Gastroesophageal sphincter (tissue), 4 donors: Measurements from ENCODE around the gene RGS10. TPM values are rescaled to one million over a fixed set of nuclear protein-coding genes. Genes with fewer than 3 reads are reported as not detected.

ENCODE experiments used
- ATAC-seq: fragments of 150-250 bp; one replicate; pipeline ENCODE4 v1.9.1; 2016; ENCODE audit warnings: mild to moderate bottlenecking, moderate library complexity
- H3K27ac ChIP-seq, 4 donors: fragments of 200-600 bp; sonication (generic) in 3 of 4; 1 replicate in 3 of 4; 2 replicates in 1 of 4; pipeline ENCODE4 v1.5.1; 2016 to 2019
- H3K27me3 ChIP-seq: fragments of 200-600 bp; sonication (generic); one replicate; pipeline ENCODE4 v1.5.1; 2019
- H3K36me3 ChIP-seq, 2 donors: fragments of 200-600 bp; sonication (generic); one replicate each; pipeline ENCODE4 v1.5.1; 2019; ENCODE audit warnings: control low read depth in 1 of 2
- H3K4me1 ChIP-seq, 3 donors: fragments of 200-600 bp; sonication (generic); 1 replicate in 2 of 3; 2 replicates in 1 of 3; pipeline ENCODE4 v1.5.1; 2016 to 2019; ENCODE audit warnings: control low read depth in 2 of 3
- H3K4me3 ChIP-seq, 2 donors: fragments of 200-600 bp; sonication (generic); one replicate each; pipeline ENCODE4 v1.5.1; 2019; ENCODE audit warnings: mild to moderate bottlenecking in 1 of 2, moderate library complexity in 1 of 2
- H3K9me3 ChIP-seq, 3 donors: fragments of 200-600 bp; sonication (generic); one replicate each; pipeline ENCODE4 v1.5.1; 2017 to 2019; ENCODE audit warnings: control low read depth in 2 of 3
- CTCF ChIP-seq, 4 experiments: fragments of 200-600 bp in 2 of 4; fragments of 450-650 bp in 2 of 4; sonication (generic) in 1 of 4; IDR thresholded peaks; one replicate each; pipeline ENCODE4 v1.5.1; 2017 to 2019; ENCODE audit warnings: antibody characterized with exemption in 4 of 4, mild to moderate bottlenecking in 2 of 4, moderate library complexity in 2 of 4
- EP300 ChIP-seq: sonication (generic); formaldehyde crosslinking; IDR thresholded peaks from one replicate; pipeline ENCODE4 v1.6.1; 2017; ENCODE audit warnings: antibody characterized with exemption, mild to moderate bottlenecking
- POLR2A ChIP-seq, 2 donors: fragments of 450-650 bp; IDR thresholded peaks; one replicate each; pipeline ENCODE4 v1.6.1; 2017; ENCODE audit warnings: antibody characterized with exemption in 2 of 2, mild to moderate bottlenecking in 2 of 2, moderate library complexity in 1 of 2
- POLR2AphosphoS5 ChIP-seq: sonication (generic); formaldehyde crosslinking; IDR thresholded peaks from one replicate; pipeline ENCODE4 v1.6.1; 2017; ENCODE audit warnings: antibody characterized with exemption
- WGBS, 2 donors: methylation state at CpG; one replicate each; pipeline ENCODE4 v1.1.5; 2018; ENCODE audit warnings: low coverage in 1 of 2; 5-methylcytosine and 5-hydroxymethylcytosine counted together
- total RNA-seq, 4 donors: library from RNA; depleted of rRNA; stranded (reverse); fragments of >200 nt; gene quantifications; one replicate each; pipeline ENCODE4 v1.1.0, GENCODE V29; 2016

RGS10 gene
- total RNA-seq, 4 donors from 2014 or later = 18.1 to 48.5 (median 33.4) TPM

GRCh38 chr10:119461380-119461779 is 81.1 kb downstream of the RGS10 start:
- 83% methylated on average over 2 of the region's 3 CpGs; no CpG with 5 or more reads in 1 of the 2 donors for WGBS, 2 donors
- H3K27ac ChIP-seq = no peak overlapping the region
- ATAC-seq = no peak

GRCh38 chr10:119460369-119461195 is 81.9 kb downstream of the RGS10 start:
- Histone ChIP-seq H3K27me3 (no peaks in the 10 kb centered on the region), H3K4me3 (no peak overlapping the region), H3K27ac (no peak overlapping the region), H3K4me1 (no peaks in the 10 kb centered on the region), H3K9me3 (no peaks in the 10 kb centered on the region), H3K36me3 (peaks cover 0 to 29% of the 10 kb centered on the region in 2 donors)
- TF ChIP-seq CTCF (IDR thresholded peaks at IDR 0.05) (no peak), EP300 (no peak), POLR2AphosphoS5 (no peak), POLR2A (IDR thresholded peaks at IDR 0.05) (no peak)
- no peak for ATAC-seq
- WGBS, 2 donors = 83 to 85% methylated on average over 1 to 7 of the region's 11 CpGs

More at GRCh38 chr10:119461380-119461779, 81.1 kb downstream of the RGS10 start:
- Histone ChIP-seq H3K4me1 (no peaks in the 10 kb centered on the region), H3K27me3 (no peaks in the 10 kb centered on the region), H3K9me3 (no peaks in the 10 kb centered on the region), H3K4me3 (no peak overlapping the region), H3K36me3 (peaks cover 0 to 21% of the 10 kb centered on the region in 2 donors)
- TF ChIP-seq CTCF (IDR thresholded peaks at IDR 0.05) = no peak
- no peak for TF ChIP-seq POLR2AphosphoS5
- no peak for TF ChIP-seq POLR2A (IDR thresholded peaks at IDR 0.05)
- TF ChIP-seq EP300 = no peak

GRCh38 chr10:119459681-119460340 is 82.7 kb downstream of the RGS10 start:
- no peak overlapping the region for H3K4me3 ChIP-seq
- no peaks in the 10 kb centered on the region for H3K4me1 ChIP-seq
- TF ChIP-seq EP300 (no peak), CTCF (IDR thresholded peaks at IDR 0.05) (no peak), POLR2A (IDR thresholded peaks at IDR 0.05) (no peak), POLR2AphosphoS5 (no peak)
- no peaks in the 10 kb centered on the region for H3K9me3 ChIP-seq
- H3K27me3 ChIP-seq = no peaks in the 10 kb centered on the region
- no peak overlapping the region for H3K27ac ChIP-seq
- no peak for ATAC-seq
- WGBS, 2 donors = 80 to 95% methylated on average over 1 to 6 of the region's 17 CpGs
- peaks cover 0 to 37% of the 10 kb centered on the region in 2 donors for H3K36me3 ChIP-seq

GRCh38 chr10:119457966-119458766 is 84.4 kb downstream of the RGS10 start:
- Histone ChIP-seq H3K27ac (no peak overlapping the region), H3K4me1 (no peaks in the 10 kb centered on the region), H3K4me3 (no peak overlapping the region), H3K27me3 (no peaks in the 10 kb centered on the region), H3K36me3 (peaks cover 0 to 53% of the 10 kb centered on the region in 2 donors), H3K9me3 (no peaks in the 10 kb centered on the region)
- WGBS, 2 donors = 82 to 90% methylated on average over 5 to 17 of the region's 28 CpGs
- no peak for ATAC-seq
- no peak for TF ChIP-seq POLR2AphosphoS5
- no peak for TF ChIP-seq EP300
- TF ChIP-seq CTCF (IDR thresholded peaks at IDR 0.05) = no peak
- TF ChIP-seq POLR2A (IDR thresholded peaks at IDR 0.05) = no peak
